Measurements from ENCODE around the gene PDZD2.

The PDZD2 gene

GRCh38 chr5:31638345-31638744 is 586 bp upstream of the PDZD2 start:
- peak; percentile 19 for DNase-seq (ENCODE audit: low spot score)

- no peak for DNase-seq (ENCODE audit: low spot score)
Observed at GRCh38 chr5:31639481-31640411, 815 bp downstream of the PDZD2 start.

GRCh38 chr5:31640573-31640972 is 1.6 kb downstream of the PDZD2 start:
- DNase-seq (ENCODE audit: low spot score): no peak

- DNase-seq (ENCODE audit: low spot score): no peak
Observed at GRCh38 chr5:31641059-31641458, 2.1 kb downstream of the PDZD2 start.

- no peak for DNase-seq (ENCODE audit: low spot score)
Observed at GRCh38 chr5:31641575-31641974, 2.6 kb downstream of the PDZD2 start.

GRCh38 chr5:31645420-31646081 is 6.6 kb downstream of the PDZD2 start:
- DNase-seq (ENCODE audit: low spot score): no peak

- no peak for DNase-seq (ENCODE audit: low spot score)
Observed at GRCh38 chr5:31648326-31648725, 9.4 kb downstream of the PDZD2 start.

GRCh38 chr5:31651241-31651640 is 12.3 kb downstream of the PDZD2 start:
- no peak for DNase-seq (ENCODE audit: low spot score)

- DNase-seq (ENCODE audit: low spot score): no peak
Observed at GRCh38 chr5:31655491-31655890, 16.6 kb downstream of the PDZD2 start.

GRCh38 chr5:31656806-31657205 is 17.9 kb downstream of the PDZD2 start:
- DNase-seq (ENCODE audit: low spot score): no peak

GRCh38 chr5:31657315-31657979 is 18.5 kb downstream of the PDZD2 start:
- no peak for DNase-seq (ENCODE audit: low spot score)

- no peak for DNase-seq (ENCODE audit: low spot score)
Observed at GRCh38 chr5:31661257-31661656, 22.3 kb downstream of the PDZD2 start.

- no peak for DNase-seq (ENCODE audit: low spot score)
Observed at GRCh38 chr5:31663519-31663918, 24.6 kb downstream of the PDZD2 start.

- no peak for DNase-seq (ENCODE audit: low spot score)
Observed at GRCh38 chr5:31664566-31664965, 25.6 kb downstream of the PDZD2 start.

- DNase-seq (ENCODE audit: low spot score): no peak
Observed at GRCh38 chr5:31671339-31671741, 32.4 kb downstream of the PDZD2 start.

- DNase-seq (ENCODE audit: low spot score): no peak
Observed at GRCh38 chr5:31674371-31674951, 35.5 kb downstream of the PDZD2 start.

- no peak for DNase-seq (ENCODE audit: low spot score)
Observed at GRCh38 chr5:31675472-31675871, 36.5 kb downstream of the PDZD2 start.

GRCh38 chr5:31678180-31678579 is 39.2 kb downstream of the PDZD2 start:
- no peak for DNase-seq (ENCODE audit: low spot score)

GRCh38 chr5:31680528-31680927 is 41.6 kb downstream of the PDZD2 start:
- DNase-seq (ENCODE audit: low spot score): no peak

- DNase-seq (ENCODE audit: low spot score): no peak
Observed at GRCh38 chr5:31682025-31682424, 43.1 kb downstream of the PDZD2 start.

GRCh38 chr5:31682851-31683250 is 43.9 kb downstream of the PDZD2 start:
- DNase-seq (ENCODE audit: low spot score): no peak

GRCh38 chr5:31688515-31689092 is 49.7 kb downstream of the PDZD2 start:
- DNase-seq (ENCODE audit: low spot score): no peak

All from hematopoietic multipotent progenitor cell treated with erythropoietin and hydrocortisone succinate and interleukin-3 and kit ligand, for 17 days (in vitro differentiated cells).